GM21529 (cell line): Measurements from ENCODE around the gene MAP3K19.
A peak's percentile ranks its signal among the peaks of the same experiment; 100 is the strongest.

Experiments used
- ATAC-seq: cut with Tn5 transposase; IDR thresholded peaks from one replicate; pipeline ENCODE4 v1.9.1; 2021; ENCODE audit not compliant: unreplicated experiment

Gene MAP3K19

DNA sequence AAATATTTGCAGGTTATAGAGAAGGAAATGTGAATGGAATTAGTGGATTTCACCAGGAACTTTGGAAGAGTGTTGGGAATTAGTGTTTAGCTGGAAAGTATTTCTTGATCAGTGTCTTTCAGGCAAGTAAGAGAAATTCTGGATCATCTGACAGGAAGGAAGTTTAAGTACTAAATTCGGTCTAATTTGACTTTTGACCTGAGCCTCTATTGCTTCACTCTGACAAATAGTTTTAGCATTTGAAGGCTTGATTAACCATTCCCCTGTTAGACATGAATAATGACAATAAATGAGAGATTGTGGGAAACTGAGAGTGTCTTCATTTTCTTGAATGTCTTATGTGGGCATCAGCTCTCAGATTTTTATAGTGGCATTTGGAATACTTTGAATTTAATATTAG is 112.6 kb downstream of the MAP3K19 start:
- no peak for ATAC-seq

DNA sequence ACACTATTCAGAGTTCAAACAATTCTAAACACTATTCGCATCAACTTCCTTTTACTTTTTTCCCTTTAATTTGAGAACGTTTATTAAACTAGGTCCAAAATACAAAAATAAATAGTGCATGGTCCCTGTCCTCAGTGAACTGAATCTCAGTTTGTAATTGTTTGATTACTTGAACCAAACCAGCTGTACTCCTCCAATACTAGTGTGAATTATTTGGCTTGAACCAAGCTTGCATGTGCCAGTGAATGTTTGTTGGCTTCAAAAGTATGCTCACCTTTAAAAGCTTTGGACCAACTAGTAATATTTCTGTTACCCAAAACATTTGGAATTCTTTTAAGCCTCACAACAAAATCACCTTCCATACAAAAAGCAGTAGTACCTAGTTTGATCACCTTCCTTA is 113.1 kb downstream of the MAP3K19 start:
- no peak for ATAC-seq

- ATAC-seq: no peak
Observed at GRCh38 chr2:134933732-134934131, 113.5 kb downstream of the MAP3K19 start.

DNA sequence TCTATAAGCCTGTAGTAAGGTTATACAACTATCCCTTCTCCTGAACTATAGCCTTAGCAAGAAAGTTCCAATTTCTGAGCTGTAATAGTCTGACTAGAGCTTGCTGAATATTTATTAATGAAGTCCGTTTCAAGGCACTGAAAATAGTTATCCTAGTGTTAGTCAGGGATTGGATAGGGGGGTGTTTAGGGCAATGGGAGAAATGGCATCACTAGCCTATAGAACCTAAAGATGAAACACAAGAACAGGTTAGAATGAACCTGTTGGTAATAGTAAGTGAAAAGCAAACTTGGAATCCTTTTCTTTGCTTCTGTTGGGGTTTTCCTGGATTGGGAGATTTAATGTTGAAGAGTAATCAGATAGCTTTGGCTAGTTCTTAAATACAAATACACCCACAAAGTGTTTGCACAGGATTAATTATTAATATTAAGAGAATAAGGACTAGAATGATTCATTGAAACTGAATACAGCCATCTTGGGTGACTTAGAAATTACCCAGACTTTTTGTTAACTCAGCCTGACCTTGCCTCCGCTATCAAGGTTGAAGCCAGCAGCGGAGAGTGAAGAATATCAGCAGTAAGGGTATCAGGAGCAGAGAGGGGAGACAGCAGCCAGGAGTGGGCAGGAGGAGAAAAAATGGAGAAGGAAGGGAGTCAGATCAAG is 114.3 kb downstream of the MAP3K19 start:
- no peak for ATAC-seq

DNA sequence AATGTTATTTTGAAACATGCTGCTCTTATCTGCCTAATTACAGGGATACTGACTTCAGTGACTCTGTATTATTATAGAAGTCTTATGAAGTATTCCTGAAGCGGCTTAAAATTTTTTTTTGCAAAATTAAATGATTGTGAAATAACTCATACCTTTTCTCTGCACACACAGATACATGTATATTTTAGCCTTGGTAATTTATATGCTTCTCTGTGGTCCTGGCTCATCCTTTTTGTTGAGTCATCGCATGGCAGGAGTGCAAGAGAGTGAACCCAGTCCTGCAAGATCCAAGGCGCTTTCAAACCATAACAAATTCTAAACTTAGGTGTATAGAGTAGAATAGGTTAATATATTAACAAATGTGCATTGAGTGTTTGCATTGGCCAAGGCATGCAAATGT is 120.1 kb downstream of the MAP3K19 start:
- ATAC-seq: no peak

GRCh38 chr2:134926231-134926931 is 120.9 kb downstream of the MAP3K19 start:
- no peak for ATAC-seq

GRCh38 chr2:134924912-134925311 is 122.3 kb downstream of the MAP3K19 start:
- ATAC-seq: no peak

- no peak for ATAC-seq
Observed at GRCh38 chr2:134919341-134920210, 127.7 kb downstream of the MAP3K19 start.

- peak; percentile 80 for ATAC-seq
Observed at GRCh38 chr2:134918526-134919340, 128.5 kb downstream of the MAP3K19 start, which contains the start of gene CCNT2. TSS of gene CCNT2 (plus strand) at chr2:134918822. CDS start at chr2:134918855, 33 bp downstream.

DNA sequence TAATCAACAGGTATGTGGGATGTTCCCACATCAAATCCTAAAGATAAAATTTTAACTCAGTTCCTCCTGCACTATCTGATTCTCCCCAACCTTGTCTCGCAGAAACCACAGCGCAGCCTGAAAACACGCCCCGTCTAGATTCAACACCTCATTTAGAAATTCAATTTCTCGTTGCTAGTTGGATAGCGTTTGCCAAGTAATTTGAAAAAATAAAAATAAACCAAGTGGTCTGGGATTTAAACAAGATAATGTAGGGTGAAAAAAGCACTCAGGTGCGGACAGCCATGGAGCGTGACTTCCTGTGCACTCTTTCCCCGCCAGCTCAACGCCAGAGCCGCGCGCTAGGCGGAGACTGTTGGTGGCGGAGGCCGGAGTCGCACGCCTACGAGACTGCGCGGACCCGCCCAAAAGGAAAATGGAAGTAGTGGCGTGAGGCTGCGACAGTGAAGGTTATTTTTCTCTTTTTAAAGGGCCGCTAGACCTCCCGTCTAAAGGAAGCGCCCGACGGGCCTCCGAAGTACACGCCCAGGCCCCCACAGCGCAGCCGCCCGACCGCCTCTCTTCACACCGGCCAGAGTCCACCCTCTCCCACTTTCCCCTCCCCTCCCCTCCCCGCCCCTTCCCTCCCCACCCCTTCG is 129.2 kb downstream of the MAP3K19 start:
- ATAC-seq: peak; percentile 72

- ATAC-seq: no peak
Observed at GRCh38 chr2:134917360-134917865, 129.8 kb downstream of the MAP3K19 start.
